ENCODE measurements around the gene NRP1.
A peak's percentile ranks its signal among the peaks of the same experiment; 100 is the strongest.
"Not testable (repeated sequence)": the region's sequence is repeated elsewhere in the genome, so short reads cannot be mapped to it uniquely, and the experiment has no call there.

Gene NRP1

GRCh38 chr10:33315891-33316290, 18.6 kb downstream of the NRP1 start:
- no peak for DNase-seq

GRCh38 chr10:33314811-33315561, 19.5 kb downstream of the NRP1 start:
- DNase-seq: no peak

GRCh38 chr10:33311640-33312039, 22.8 kb downstream of the NRP1 start:
- no peak for DNase-seq

GRCh38 chr10:33310853-33311252, 23.6 kb downstream of the NRP1 start:
- DNase-seq: no peak

DNA sequence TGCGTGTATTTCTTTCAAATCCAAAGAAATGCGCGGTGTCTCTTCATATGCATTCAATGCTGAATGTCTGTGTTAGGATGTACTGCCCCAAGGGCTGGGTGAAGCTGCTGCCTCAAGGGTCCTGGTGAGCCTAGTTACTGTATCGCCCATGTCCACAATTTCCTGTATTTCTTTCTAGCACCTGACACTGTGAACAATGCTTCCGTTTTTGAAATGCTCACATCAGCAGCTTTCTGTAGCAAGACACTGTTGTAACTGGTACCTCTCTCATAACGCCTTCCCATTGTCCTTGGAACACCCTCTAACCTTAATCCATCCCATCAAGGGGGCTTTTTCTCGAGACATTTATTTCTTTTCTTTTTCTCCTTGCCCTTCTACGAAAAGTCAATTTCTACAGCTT, 25.1 kb downstream of the NRP1 start:
- DNase-seq: no peak

DNA sequence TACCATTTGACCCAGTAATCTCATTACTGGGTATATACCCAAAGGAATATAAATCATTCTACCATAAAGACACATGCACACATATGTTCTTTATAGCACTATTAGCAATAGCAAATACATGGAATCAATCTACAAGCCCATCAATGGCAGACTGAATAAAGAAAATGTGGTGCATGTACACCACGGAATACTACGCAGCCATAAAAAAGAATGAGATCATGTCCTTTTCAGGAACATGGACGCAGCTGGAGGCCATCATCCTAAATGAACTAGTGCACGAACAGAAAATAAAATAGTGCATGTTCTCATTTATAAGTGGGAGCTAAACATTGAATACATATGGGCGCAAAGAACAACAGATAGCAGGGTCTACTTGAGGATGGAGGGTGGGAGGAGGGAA, 26.6 kb downstream of the NRP1 start:
- no peak for DNase-seq

- DNase-seq: peak; percentile 74
Observed at GRCh38 chr10:33306701-33307519, 27.6 kb downstream of the NRP1 start.

DNA sequence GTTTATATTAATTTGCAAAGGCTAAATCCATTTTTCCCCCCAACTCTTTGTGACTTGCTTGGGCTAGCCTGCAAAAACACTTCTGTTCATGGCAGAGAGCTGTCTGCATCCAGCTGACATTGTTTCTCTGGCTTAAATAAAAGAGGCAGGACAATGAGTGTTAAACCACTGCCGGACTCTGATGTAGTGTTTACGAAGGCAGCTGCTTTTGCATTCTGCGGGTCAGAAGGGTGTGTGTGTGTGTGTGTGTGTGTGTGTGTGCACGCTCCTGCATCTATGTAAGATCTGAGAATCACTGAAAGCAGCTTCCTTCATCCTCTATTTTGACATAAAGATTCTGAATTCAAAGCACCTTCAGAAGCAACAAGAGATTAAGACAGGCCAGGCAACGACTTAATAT, 28.3 kb downstream of the NRP1 start:
- DNase-seq: no peak

DNA sequence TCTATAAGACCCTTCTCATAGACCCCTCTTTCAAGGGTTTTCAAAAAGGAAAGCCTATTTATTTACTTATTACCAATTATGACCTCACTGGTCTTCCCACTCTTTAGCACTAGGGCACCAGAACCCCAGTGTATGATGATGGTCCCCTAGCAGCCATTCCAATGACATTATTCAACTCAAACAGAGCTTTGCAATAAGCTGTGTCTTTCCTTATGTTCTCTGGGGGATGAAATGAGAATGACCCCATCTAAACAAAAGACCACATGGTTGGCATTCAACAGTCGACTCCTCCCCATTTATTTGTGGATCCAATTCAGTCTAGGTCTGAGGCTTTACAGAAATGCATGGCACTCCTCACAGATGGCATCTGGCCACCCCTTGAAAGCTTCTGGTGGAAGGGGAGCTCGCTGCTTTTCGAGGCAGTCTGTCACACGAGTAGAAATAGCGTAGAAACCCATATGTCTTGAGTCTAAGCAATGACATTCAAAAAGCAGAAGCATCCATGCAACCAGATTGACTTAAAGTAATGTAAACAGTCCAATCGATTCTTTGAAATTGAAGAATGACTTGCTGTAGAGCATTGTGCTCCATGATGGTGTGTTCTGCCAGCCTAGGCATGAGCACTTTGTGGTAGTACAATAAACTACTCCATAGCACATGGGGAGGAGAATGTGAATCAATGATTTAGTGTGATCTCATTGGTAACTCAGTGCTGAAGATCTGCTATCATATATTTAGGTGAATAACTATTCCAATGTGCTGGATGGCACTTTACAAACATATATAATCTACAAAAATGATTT, 29.8 kb downstream of the NRP1 start:
- DNase-seq: no peak

DNA sequence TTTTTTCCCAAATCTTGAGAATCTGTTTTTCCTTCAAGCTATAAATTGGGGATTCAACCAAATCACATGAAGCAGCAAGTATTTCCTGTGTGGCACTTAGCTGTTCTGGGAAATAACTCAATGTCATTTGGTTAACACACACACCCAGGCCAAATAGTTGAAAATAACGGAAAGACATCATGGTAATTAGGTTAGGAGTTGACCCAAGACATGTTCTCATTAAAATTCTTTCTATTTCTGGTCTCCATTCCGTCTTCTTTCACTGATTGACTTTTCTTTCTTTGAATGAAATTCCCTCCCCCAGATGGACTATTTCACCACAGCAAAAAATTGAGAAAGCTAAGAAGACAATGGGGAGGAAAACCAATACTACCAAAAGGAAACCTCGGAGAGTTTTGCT, 30.5 kb downstream of the NRP1 start:
- no peak for DNase-seq

- DNase-seq: no peak
Observed at GRCh38 chr10:33302208-33302829, 32.1 kb downstream of the NRP1 start.

- no peak for DNase-seq
Observed at GRCh38 chr10:33301097-33301789, 33.2 kb downstream of the NRP1 start.

- DNase-seq: not testable (repeated sequence)
Observed at GRCh38 chr10:33300544-33300943, 33.9 kb downstream of the NRP1 start.

- DNase-seq: no peak
Observed at GRCh38 chr10:33298893-33299292, 35.6 kb downstream of the NRP1 start.

DNA sequence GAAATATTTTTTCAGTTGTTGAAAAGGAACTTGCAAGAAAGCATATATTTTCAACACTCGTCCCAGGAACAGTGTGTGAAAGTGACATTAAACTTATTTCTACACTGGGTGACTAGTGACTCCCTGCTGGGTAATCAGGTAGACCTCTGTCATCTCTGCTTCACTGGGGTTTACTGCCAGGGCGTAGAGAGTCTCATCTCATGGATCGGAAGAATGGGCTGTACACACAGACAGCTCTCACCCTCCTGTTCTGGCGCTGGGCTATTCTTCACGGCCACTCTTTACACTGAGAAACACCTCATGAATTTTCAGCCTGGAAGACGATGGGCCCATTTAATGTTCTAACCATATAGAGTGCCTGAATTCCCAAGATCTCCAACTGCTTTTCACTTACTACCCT, 36.4 kb downstream of the NRP1 start:
- no peak for DNase-seq

DNA sequence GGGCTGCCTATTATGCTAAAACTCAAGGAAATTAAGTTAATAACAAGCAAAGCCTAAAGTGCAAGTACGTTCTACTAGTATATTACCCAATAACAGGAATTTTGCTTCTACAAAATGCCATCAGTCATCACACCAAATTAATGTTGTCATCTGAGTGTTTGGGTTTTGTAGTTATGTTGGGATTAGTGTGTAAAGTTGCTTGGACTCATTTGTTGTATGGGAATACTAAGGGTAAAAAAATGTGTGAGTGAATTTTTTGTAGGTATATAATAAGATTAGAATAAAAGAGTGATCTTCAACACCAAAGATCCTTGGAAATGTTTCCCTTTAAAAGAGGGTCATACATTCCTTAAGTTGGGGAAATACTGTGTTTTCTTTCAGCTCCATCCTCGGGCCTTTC, 38.6 kb downstream of the NRP1 start:
- no peak for DNase-seq

GRCh38 chr10:33293531-33294170, 40.8 kb downstream of the NRP1 start:
- DNase-seq: no peak

DNA sequence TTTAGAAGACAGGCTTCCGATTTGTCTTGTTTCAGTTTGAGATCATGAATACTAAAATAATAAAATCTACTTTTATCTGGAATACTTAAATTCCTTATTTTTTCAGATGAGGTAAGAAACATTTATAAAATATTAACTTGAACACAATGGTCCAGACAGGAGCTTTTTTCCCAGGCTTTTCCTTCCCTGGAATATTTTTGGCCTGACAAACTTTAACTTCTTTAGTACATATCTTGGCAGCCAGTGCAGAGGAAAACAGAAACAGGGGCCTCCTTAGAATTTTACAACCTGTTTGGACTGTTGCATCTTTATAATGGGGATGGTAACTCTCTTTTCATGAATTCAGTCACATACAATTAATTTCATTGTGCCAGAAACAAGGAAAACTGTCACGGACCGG, 41.4 kb downstream of the NRP1 start:
- DNase-seq: no peak

DNA sequence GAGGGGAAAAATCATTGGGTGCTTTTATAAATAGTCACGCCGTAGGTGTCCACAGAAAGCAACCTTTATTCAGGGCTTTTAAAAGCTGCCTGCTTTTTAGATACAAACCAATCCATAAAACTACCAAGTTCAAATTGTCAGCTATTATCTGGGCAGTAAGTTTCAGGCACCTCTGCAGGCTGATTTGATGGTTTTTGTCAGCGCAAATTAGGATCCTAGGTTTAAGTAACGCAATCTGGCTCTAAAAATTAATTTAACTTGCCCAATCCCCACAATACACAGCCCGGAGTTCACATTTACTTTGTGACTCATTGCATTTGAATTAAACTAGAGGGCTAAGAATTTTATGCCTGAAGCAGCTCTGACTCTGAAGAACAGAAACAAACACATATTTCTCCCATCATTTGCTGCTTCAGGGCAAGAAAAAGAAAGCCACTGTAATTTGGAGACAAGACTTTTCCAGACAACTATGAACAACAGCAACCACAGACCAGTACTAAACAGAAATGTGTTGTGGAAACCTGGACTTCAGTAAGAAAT, 43.3 kb downstream of the NRP1 start:
- DNase-seq: peak; percentile 76

DNA sequence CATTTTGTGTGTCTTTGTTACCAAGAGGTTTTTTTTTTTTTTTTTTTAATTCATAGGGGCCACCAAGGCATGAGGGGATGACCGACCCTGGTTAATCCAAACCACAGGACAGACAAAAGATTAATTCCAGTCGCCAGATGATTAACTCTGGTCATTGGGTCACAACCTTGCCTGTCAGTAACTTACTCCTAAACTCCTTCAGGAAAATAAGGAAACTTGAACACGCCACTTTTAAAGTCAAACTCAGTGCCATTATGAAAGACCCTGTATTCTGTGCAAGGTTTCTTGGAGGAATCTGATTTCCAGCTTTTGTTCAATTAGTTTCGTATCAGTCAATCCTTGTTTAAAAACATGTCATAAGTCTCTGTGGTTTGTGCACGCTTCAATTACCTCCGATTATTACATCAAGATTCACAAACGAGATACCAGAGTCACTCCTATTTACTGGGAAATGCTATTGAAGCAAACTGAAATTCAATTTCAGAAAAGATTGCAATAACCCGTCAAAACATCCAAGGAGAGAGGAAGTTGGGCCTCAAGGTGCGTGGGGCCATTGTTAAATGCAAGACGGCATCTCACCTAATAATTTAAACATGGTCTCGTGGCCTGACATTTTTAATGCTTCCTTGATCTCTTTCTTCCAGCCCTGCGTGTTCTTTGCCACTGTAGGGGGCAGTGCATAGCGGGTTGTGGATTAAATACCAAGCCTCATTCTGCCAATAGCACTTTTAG, 44.0 kb downstream of the NRP1 start:
- DNase-seq: no peak

GRCh38 chr10:33289776-33290175, 44.7 kb downstream of the NRP1 start:
- DNase-seq: no peak

Data from HCEC 1CT (cell line).